NCI-H2227 treated with DMSO at 0.1 percent for 48 hours (cell line): ENCODE results near the gene KREMEN1.

Experiments used
- DNase-seq: peaks from one replicate; lab custom pipeline; 2025; lab: John Stamatoyannopoulos, UW

KREMEN1 gene

DNA sequence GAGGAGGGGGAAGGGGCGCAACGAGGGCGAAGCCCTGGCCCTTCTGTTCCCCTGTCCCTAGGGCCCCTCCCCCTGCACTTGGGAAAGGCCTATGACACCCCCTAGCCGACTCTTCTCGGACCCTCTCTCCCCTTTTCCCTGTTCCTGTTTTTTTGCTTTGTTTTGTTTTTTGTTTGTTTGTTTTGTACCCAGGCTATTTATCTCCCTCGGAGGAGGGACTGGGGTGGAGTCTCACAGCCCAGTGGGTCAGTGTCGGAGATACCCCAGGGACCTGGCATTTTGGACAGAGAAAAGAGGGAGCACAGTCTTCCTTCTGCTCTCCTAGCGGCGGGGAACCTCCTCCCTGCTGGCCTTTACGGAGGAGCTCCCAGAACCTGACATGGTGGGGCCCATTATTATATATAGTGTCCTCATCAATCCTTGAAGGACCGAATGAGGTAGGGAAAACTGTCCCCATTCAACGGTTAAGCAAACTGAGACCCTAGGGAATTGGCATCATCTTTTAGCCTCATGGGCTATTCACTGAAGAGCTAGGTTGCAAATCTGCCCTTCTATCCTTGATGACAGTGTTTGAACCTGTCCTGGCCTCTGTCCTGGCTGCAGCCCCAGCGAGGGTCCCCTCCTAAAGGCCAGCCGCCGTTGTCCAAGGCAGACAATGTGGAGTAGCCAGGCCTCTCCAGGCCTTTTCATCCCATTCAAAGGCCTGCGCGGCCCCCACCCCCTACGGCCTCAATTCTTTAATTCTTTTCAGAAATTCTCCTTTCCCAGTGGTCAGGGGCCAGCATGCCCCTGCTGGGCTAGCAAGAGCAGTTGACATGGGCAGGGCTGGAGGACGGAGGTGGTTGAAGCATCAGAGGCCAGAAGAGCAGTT is 133.8 kb downstream of the KREMEN1 start:
- DNase-seq, result no peak

- DNase-seq, result no peak
These were observed 134.4 kb downstream of the KREMEN1 start for GRCh38 chr22:29207243-29207550.

- DNase-seq, result no peak
These were observed 135.0 kb downstream of the KREMEN1 start for GRCh38 chr22:29207562-29208501.

- DNase-seq, result no peak
These were observed 135.6 kb downstream of the KREMEN1 start for GRCh38 chr22:29208502-29208862.

- no peak for DNase-seq
These were observed 136.2 kb downstream of the KREMEN1 start for GRCh38 chr22:29208879-29209623.

GRCh38 chr22:29209624-29209929 is 136.7 kb downstream of the KREMEN1 start:
- no peak for DNase-seq

DNA sequence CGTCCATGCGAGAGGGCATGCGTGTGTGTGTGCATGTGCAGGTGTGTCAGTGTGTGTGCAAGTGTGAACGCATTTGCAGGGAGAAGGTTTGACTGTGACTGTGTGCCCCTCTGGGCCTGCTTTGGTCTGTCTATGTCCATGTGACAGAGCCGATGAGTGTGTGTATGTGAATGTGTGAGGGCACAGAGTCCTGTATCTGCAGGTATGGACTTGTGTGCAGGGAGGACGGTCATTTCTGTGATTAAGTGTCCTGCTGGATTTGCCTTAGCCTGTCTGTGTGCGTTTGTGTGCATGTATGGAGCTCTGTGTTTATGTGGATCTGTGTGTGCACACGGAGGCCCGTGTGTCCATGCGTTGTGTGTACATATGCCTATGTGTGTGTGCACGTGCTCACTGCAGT is 138.2 kb downstream of the KREMEN1 start:
- DNase-seq, result no peak

DNA sequence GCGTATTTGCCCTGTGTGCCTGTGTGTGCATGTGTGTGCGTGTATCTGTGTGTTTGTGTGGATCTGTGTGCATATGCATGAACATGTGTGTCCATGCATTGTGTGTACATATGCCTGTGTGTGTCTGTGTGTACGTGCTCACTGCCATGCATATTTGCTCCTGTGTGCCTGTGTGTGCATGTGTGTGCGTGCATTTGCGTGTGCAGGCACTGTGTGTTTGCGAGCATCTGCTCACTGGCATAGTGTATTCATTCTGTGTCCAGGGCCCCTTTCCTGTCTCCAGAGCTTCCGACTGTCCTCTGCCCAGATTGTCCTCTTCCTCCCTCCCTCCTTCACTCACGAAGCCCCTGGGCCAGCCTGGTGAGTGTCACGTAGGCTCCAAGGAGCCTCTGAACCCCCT is 138.6 kb downstream of the KREMEN1 start:
- DNase-seq, result no peak

DNA sequence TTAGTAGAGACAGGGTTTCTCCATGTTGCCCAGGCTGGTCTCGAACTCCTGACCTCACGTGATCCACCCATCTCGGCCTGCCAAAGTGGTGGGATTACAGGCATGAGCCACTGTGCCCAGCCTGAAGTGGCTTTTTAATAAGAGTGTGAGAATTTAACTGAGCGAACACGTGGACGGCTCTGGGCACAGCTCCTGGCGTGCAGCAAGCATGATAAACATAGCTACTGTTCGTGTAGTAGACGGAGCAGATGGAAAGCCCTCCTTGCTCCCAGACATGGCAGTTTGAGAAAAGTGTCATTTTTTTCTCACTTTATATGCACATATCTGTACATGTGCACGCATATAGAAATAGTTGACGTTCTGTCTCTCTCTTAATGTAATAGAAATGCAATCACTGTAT is 139.9 kb downstream of the KREMEN1 start:
- DNase-seq, result no peak

GRCh38 chr22:29213493-29213892 is 140.7 kb downstream of the KREMEN1 start:
- no peak for DNase-seq

DNA sequence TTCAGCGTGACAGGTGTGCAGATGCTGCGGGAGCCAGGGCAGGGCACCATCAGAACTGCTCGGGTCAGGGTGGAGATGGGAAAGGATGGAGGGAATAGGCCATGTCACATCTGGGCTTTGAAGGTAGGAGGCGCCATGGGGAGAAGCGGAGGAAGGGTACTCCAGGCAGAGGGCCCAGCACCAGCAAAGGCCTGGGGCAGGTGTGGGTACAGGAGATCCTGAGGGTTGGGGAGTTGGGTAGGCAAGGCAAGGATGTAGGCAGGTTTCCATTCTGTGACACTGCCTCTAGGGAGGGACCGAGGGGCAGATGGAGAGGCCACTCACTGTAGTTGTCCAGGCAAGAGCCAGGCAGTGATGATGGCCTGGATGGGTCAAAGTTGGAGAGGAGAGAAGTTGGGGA is 141.4 kb downstream of the KREMEN1 start:
- DNase-seq, result no peak

GRCh38 chr22:29215012-29215860 is 142.4 kb downstream of the KREMEN1 start:
- DNase-seq, result no peak

DNA sequence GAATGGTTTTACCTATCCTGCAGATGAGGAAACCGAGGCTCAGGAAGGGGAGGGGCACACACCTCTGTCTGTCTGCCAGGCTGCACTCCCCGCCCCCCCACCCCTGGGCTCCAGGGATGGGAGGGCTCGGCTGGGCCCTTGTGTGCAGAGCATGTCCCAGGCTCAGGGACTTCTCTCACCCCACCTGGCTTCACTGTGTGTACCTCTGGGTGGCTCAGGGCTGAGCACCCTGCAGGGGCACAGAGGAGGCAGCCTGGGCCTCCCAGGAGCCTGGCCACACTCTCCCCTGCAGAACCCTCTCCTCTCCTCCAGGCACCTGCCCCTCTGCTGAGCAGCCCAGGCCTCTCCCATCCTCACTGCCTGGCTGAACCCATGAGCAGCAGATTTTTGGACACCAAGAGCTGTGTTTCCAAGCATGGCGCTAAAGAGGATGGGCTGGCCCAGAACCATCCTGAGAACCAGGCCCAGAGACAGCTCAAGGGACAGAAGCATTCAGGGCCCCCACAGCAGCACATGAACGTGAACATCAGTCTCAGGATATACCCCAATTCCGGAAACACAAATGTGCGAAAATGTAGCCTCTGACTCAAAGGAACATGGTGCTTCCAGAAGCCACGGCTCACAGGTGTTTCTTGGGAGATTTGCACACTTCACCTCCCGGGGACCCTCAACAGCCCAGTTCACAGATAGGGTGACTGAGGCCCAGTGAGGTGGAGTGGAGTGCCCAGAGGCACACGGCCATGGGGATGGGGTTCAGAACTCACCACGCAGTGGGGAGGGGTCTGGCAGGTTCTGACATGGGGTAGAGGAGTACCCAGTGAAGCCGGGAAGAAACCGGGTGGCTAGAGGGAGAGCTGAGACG is 143.4 kb downstream of the KREMEN1 start:
- DNase-seq, result no peak

DNA sequence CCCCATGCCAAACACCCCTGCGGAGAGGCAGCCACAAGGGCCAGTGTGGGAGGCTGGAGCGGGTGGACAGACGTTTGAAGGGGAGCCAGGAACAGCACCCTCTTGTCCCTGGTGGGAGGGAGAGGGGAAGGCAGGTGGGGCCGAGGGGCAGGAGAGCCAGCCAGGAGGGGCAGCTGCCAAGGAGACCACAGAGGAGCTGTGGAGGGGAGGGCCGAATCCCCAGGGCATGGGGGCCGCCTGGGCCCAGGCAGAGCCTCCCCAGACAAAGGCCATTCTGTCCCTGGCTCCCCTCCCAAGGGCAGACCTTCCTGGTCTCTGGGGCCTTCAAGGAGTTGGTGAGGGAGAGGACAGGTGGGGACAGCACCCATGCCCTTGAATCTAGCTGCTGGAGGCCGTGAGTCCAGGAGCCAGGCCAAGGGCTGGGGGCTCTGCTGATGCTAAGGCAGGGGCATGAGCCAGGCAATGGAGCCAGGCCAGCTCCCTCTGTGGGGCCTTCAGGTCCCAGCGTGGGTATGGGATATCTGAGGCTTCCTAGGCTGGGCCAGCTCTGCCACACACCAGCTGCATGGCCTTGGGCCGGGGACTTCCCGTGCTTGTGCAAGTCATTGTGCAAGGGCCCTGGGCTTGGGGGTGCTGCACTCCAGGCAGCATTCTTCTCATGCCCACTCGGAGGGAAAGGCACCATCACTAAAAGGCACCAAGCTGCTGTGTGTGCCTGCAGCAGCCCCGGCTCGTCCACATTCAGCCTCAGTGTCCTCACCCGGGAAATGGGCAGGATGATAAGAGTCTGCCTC is 144.2 kb downstream of the KREMEN1 start:
- no peak for DNase-seq
